ENCODE measurements around the gene TLCD2.
"Not testable (repeated sequence)": the region's sequence is repeated elsewhere in the genome, so short reads cannot be mapped to it uniquely, and the experiment has no call there.

TLCD2 gene

DNA sequence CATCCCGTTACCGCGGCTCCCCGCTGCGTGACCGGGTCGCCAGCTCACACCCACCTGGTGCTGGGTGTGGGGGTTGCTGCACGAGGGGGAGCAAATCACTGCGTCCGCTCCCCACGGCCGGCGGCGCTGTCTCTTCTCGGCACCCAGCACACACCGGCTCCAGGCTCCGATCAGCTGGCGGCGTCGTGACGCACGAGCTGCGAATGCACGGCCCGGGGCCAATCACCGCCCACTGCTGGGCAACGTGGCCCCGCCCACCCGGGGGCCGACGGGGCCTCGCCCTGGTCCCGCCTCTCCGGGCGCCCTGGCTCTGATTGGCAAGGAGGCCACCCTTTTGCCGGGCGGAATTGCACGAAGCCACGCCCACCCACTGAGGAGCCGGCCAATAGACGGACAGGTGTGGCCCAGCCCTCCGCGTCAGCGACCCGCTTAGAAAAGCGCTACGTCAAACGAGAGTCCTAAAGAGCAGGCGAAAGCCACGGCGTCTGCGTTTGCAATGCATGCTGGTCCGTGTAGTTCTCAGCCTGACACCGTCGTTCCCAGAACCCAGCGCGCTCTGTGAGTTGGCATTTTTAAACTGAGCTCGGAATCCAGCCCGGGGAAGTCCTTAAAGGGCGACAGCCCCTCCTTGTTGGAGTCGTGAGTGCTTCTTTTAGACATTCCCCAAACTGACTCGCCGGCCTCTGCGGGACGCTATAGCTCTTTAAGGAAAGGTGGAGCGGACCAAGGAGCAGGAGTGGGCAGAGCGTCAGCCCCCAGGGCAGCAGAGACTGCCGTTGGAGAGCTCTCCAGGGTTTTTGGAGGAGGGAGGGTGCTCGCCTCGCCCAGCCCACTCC, 6.1 kb upstream of the TLCD2 start:
- DNase-seq (ENCODE audit: low spot score) = peak; percentile 92

DNA sequence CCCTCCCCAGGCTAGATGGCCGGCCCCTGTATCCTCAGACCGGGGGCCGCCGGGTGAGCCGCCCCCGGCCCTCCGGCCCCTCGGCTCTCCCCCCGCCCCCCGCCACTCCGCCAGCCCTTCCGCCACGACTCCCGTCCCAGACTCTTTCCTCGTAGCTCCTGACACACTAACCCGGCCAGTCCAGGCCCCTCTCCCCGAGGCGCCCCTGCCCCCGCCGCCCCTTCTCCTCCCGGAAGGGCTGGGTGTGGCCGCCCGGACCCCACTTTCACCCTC, 5.6 kb upstream of the TLCD2 start:
- DNase-seq (ENCODE audit: low spot score) = no peak

- peak; percentile 52 for DNase-seq (ENCODE audit: low spot score)
Observed at GRCh38 chr17:1714980-1715802, 5.0 kb upstream of the TLCD2 start.

DNA sequence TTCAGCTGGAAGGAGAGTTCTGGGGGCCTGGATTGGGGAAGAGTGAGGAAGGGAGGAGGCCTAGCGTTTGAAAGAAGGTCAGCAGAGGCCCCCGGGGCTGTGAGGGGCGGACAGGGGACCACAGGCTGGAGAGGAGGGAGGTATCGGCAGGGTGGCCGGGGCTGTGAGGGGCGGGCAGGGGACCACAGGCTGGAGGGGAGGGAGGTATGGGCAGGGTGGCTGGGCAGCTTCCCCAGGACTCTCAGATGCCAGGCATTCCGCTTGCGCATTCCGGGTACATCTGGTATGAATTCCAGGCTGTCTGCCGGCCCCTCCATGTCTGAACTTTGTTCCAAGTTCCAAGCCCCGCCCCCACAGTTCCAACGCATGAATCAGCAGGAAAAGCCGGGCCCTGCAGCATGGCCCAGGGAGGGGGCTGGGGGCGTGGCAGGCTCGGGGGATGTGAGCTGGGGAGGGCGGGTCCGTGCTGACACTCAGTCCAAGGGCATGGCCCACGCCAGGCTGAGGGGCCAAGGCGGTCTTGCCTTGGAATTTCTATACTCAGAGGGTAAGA, 4.3 kb upstream of the TLCD2 start:
- peak; percentile 77 for DNase-seq (ENCODE audit: low spot score)

DNA sequence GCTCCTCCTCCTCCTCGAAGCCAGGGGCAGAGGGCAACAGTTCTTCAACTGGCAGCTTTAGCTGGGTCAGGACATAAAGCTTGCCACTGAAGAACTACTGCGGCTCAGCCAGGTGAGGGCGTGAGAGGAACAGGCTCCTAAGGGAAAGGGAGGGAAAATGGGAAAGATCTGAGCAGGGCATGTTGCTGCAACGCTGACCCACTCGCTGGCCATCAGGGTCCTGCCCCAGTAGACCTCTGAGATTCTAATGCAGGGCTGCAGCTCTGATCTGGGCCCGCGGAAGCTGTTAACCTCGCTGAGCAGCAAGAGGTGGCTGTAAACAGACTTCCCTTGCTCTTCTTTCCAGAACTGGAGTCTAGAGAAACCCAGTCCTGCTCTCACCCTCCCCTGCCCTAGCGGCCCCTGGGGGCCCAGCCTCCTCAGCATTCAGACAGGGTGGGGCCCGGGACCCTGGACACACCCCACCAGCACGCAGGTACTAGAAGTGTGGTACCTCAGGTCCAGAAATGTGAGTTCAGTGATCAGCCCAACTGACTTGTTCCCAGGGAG, 3.8 kb upstream of the TLCD2 start:
- peak; percentile 62 for DNase-seq (ENCODE audit: low spot score)

- no peak for DNase-seq (ENCODE audit: low spot score)
Observed at GRCh38 chr17:1713160-1713877, 3.1 kb upstream of the TLCD2 start.

GRCh38 chr17:1712271-1712670, 2.1 kb upstream of the TLCD2 start:
- DNase-seq (ENCODE audit: low spot score) = no peak

GRCh38 chr17:1711804-1712203, 1.6 kb upstream of the TLCD2 start:
- no peak for DNase-seq (ENCODE audit: low spot score)

DNA sequence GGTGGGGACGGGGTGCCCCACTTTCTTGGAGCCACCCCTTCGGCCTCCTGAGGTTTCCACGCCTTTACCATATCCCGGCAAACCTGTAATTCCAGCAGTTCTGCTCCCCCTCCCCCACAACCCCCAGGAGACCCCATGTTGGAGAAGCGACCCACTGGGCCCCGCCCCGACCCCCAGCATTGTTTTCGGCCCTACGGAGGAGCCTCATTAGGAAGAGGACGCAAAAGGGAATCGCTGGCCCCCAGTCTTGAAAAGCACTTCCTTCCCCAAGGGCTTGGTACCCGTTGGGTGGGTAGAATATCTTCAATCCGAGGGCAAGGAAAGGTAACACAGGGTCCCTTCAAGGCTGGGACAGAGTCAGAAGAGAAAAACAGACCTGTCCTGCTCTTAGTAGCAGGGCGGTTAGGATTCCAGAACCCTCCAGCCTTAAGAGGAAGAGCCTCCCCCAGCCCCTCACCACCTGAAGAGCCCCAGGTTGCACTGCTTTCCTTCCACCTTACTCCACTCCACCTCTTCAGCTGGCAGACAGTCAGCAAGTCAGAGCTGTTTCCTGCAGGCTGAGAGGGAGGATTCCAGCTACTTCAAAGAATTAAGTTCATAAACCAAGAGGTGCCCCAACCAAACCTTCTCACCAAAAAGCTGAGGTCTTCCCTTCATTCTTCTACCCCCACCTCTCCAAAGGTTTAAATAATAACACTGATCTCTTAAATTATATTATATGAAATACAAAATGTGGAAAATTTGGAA, 803 bp upstream of the TLCD2 start:
- no peak for DNase-seq (ENCODE audit: low spot score)

DNA sequence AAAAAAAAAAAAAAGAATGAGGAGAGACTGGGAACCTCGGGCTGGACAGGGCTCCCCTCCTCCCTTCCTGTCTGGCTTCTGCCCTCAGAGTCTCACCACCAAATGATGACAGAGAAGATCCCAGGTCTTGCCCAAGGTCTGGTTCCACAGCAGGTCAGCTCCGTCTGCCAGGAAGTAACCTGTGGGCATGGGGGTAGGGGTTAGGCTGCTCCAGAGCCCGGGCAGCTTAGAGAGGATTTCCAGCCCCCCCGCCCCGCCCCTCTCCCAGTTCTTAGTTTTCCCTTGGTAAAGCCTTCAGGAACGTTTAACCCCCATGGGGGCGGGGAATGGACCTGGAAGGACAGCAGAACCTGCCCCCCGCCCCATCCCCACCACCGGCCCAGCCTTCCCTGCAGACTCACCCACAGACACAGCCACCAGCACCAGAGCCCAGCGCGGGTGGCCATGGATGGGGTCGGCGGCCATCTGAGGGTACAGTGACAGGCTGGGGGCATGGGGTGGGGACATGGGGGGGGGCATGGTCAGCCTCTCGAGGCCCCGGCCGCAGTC, 700 bp downstream of the TLCD2 start:
- DNase-seq (ENCODE audit: low spot score) = no peak

DNA sequence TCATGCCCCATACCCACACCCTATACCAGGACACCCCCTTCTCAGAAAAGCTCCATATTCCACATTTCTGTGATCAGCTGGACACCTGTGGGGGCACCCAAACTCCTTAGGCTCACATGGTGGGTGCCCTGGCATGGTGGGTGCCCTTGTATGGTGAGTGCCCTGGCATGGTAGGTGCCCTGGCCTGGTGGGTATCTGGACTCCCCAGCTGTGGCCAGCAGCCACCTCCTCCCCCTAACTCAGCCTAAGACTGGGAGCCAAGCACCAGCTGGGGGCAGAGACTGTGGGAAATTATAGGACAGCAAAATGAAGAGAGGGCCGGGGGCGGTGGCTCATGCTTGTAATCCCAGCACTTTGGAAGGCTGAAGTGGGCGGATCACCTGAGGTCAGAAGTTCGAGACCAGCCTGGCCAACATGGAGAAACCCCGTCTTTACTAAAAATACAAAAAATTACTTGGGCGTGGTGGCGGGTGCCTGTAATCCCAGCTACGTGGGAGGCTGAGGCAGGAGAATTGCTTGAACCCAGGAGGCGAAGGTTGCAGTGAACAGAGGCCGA, 1.3 kb downstream of the TLCD2 start:
- not testable (repeated sequence) for DNase-seq (ENCODE audit: low spot score)

- no peak for DNase-seq (ENCODE audit: low spot score)
Observed at GRCh38 chr17:1707107-1707506, 3.1 kb downstream of the TLCD2 start.

DNA sequence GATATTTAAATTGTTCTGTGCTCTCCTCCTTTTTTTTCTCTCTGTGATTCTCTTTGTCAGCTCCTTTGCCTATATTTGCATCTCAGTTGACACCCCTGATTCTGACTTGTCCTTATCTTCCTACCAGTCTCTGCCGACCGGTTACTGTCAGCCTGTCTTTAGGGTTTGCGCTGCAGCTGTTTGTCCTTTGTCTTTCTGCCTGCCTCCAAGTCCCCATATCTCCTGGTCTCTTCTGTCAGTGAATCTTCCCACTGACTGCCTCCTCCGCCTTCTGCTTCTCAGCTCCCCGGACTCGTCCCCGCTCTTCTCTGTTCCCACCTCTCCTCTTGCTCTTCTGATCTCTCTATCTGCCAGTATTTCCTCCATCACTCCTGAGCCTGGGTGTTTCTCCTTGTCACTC, 5.2 kb downstream of the TLCD2 start:
- no peak for DNase-seq (ENCODE audit: low spot score)

DNA sequence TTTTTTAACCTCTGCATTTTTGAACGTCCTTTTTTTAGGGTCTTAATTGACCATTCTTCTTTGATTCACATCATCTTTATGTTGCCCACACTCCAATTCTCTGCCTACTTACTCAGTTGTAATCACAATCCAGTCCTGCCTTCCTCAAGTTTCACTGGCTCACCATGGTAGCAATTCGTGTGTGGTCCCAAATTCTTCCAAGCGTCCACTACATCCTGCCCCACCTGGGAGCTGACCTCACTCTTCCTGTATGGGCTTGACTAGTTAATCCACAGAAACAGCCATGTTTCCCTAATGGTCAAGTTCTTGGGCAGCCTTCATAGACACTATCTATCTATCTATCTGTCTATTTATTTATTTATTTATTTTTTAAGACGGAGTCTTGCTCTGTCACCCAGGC, 7.1 kb downstream of the TLCD2 start:
- no peak for DNase-seq (ENCODE audit: low spot score)

DNA sequence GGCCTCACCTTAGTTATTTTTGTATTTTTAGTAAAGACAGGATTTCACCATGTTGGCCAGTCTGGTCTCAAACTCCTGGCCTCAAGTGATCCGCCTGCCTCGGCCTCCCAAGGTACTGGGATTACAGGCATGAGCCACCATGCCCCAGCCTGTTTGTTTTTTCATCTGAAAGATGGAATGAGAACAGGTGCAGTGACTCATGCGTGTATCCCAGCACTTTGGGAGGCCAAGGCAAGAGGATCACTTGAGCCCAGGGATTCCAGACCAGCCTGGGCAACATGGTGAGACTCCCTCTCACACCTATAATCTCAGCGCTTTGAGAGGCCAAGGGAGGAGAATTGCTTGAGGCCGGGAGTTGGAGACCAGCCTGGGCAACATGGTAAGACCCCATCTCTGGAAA, 10.3 kb downstream of the TLCD2 start:
- DNase-seq (ENCODE audit: low spot score) = not testable (repeated sequence)

DNA sequence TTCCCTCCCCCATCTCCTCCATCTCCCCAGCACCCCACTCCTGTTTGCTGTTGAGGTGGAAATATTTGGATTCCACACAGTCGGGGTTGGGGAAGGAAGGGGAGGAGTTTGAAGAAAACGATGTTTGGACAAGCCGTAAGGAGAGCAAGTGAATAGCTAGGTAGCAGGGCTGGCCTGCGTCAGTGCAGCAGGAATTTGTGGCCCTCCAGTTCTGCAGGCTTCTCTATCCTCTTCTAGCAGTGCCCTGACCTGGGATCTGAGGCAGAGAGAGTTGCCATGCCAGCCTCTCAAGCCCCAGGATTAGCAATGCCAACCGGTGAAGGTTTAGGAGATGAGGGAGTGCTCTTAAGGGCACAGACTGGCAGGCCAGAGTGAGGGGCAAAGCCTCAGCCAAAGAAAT, 12.5 kb downstream of the TLCD2 start:
- DNase-seq (ENCODE audit: low spot score) = no peak

GRCh38 chr17:1695365-1695764, 14.8 kb downstream of the TLCD2 start:
- DNase-seq (ENCODE audit: low spot score) = no peak

DNA sequence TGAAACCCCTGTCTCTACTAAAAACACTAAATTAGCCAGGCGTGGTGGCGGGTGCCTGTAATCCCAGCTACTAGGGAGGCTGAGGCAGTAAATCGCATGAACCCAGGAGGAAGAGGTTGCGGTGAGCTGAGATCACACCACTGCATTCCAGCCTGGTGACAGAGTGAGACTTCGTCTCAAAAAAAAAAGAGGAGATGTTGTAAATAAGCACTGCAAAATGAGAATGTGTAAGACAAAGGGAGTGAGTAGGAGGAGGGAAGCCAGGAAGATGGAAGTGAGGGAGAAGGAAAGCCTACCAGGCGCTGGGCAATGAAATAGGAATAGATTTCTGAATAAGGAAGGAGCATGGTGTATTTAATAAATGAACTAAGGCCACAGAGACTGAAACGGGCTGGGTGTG, 16.8 kb downstream of the TLCD2 start:
- DNase-seq (ENCODE audit: low spot score) = no peak

- DNase-seq (ENCODE audit: low spot score) = no peak
Observed at GRCh38 chr17:1690544-1691221, 19.5 kb downstream of the TLCD2 start.

GRCh38 chr17:1688405-1688804, 21.8 kb downstream of the TLCD2 start:
- not testable (repeated sequence) for DNase-seq (ENCODE audit: low spot score)
